GM12892 (cell line): Measurements from ENCODE around the gene CEP104.

ENCODE experiments used
- POLR2A ChIP-seq: IDR thresholded peaks from 2 replicates; pipeline ENCODE4 v1.6.1; 2011; ENCODE audit warnings: low read depth, low read length, control low read depth
- TAF1 ChIP-seq: IDR thresholded peaks from 2 replicates; pipeline ENCODE4 v1.6.1; 2011; ENCODE audit warnings: low read depth, mild to moderate bottlenecking, control low read depth, low read length, borderline replicate concordance

- TF ChIP-seq TAF1 (no peak), POLR2A (no peak)
Measured at GRCh38 chr1:3805038-3805437, 52.0 kb downstream of the CEP104 start.
